Measurements from ENCODE around the gene CFAP77.

CFAP77 gene

GRCh38 chr9:132457504-132458236 is 47.7 kb downstream of the CFAP77 start:
- DNase-seq = no peak

GRCh38 chr9:132458432-132458831 is 48.4 kb downstream of the CFAP77 start:
- DNase-seq = no peak

- no peak for DNase-seq
Observed at GRCh38 chr9:132459661-132460060, 49.6 kb downstream of the CFAP77 start.

- DNase-seq = no peak
Observed at GRCh38 chr9:132460240-132460639, 50.2 kb downstream of the CFAP77 start.

GRCh38 chr9:132461281-132461896 is 51.4 kb downstream of the CFAP77 start:
- no peak for DNase-seq

GRCh38 chr9:132461971-132462370 is 52.0 kb downstream of the CFAP77 start:
- no peak for DNase-seq

- no peak for DNase-seq
Observed at GRCh38 chr9:132464547-132464946, 54.5 kb downstream of the CFAP77 start.

GRCh38 chr9:132465131-132465635 is 55.2 kb downstream of the CFAP77 start:
- no peak for DNase-seq

GRCh38 chr9:132472199-132472598 is 62.2 kb downstream of the CFAP77 start:
- DNase-seq = no peak

- no peak for DNase-seq
Observed at GRCh38 chr9:132472599-132472998, 62.6 kb downstream of the CFAP77 start.

- no peak for DNase-seq
Observed at GRCh38 chr9:132474253-132474652, 64.2 kb downstream of the CFAP77 start.

GRCh38 chr9:132478353-132479050 is 68.5 kb downstream of the CFAP77 start:
- no peak for DNase-seq

GRCh38 chr9:132479733-132480132 is 69.7 kb downstream of the CFAP77 start:
- no peak for DNase-seq

GRCh38 chr9:132481053-132481849 is 71.2 kb downstream of the CFAP77 start:
- no peak for DNase-seq

- no peak for DNase-seq
Observed at GRCh38 chr9:132482196-132482813, 72.3 kb downstream of the CFAP77 start.

- DNase-seq = no peak
Observed at GRCh38 chr9:132485393-132485792, 75.4 kb downstream of the CFAP77 start.

- DNase-seq = no peak
Observed at GRCh38 chr9:132486706-132487350, 76.8 kb downstream of the CFAP77 start.

- DNase-seq = no peak
Observed at GRCh38 chr9:132487351-132487791, 77.4 kb downstream of the CFAP77 start.

- DNase-seq = no peak
Observed at GRCh38 chr9:132487980-132488535, 78.0 kb downstream of the CFAP77 start.

- DNase-seq = no peak
Observed at GRCh38 chr9:132488626-132489025, 78.6 kb downstream of the CFAP77 start.

GRCh38 chr9:132489536-132489935 is 79.5 kb downstream of the CFAP77 start:
- DNase-seq = no peak
